Stimulated activated naive CD4-positive, alpha-beta T cell treated with Interleukin-2 at 50 U/mL for 16 hours (primary cell): ENCODE results near the gene KPTN.

Experiments
- DNase-seq: peaks from one replicate; lab custom pipeline; 2025; lab: John Stamatoyannopoulos, UW

KPTN gene

DNA sequence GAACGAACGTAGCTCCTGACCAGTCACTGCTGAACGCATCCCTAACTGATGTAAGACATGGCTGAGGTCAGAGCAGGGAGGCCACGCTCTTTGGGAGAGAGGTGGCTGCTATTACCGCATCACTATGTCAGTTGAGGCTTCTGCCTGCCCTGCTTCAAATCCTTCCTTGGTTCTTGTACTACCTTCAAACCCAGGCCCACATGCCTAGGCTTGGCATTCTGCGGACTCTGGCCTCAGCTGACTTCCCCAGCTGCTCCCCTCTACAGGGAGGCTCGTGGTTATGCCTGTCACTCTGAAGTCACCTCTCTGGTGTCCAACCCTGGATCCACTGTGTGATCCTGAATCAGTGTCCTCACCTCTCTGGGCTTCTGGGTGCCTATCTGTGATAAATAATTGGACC lies 49.9 kb downstream of the KPTN start:
- DNase-seq = no peak

DNA sequence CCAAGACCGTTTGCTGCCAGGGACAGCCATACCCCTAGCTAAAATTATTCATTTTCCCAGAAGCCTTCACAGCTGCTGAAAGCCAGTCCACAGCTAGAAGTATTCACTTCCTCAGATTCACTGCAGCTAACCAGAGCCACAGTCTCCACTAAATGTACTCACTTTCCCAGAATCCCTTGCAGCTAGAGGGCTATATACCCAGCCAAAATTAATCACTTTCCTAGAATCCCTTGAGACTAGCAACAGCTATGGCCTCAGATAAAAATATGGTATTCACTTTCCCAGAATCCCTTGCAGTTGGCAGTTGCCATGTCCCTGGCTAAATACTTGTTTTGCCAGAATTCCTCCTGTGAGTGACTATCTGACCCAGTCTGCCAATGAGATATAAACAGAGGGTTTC lies 50.9 kb downstream of the KPTN start:
- no peak for DNase-seq

DNA sequence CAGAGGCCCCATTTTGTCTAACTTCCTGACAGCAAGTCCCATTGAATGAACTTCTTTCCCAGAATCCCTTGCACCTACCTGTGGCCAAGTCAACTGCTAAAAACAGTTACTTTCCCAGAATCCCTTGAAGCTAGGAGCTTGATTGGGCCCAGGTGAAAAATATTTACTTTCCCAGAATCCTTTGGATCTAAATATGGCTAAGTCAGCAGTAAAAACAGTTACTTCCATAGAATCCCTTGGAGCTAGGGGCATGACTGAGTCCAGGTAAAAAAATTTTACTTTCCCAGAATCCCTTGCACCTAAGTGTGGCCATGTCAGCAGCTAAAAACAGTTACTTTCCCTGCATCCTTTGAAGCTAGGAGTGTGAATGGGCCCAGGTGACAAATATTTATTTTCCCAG lies 51.5 kb downstream of the KPTN start:
- no peak for DNase-seq

DNA sequence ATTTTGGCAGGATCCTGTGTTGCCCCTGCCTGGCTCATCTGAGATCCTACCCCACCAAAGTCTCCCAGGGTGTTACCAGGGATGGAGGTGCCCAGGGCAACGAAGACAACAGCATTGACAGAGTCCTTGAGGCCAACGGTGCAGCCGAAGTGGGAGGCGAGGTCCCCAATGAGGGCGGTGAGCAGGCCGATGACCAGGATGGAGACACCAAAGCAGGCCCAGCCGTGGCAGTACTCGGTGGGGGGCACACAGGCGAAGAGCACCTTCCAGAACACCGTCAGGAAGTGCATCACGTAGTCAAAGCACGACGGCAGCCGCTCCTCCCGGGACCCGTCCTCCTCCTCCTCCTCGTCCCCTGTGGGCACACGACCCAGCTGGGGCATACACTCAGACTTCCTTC lies 51.9 kb downstream of the KPTN start:
- DNase-seq = no peak

DNA sequence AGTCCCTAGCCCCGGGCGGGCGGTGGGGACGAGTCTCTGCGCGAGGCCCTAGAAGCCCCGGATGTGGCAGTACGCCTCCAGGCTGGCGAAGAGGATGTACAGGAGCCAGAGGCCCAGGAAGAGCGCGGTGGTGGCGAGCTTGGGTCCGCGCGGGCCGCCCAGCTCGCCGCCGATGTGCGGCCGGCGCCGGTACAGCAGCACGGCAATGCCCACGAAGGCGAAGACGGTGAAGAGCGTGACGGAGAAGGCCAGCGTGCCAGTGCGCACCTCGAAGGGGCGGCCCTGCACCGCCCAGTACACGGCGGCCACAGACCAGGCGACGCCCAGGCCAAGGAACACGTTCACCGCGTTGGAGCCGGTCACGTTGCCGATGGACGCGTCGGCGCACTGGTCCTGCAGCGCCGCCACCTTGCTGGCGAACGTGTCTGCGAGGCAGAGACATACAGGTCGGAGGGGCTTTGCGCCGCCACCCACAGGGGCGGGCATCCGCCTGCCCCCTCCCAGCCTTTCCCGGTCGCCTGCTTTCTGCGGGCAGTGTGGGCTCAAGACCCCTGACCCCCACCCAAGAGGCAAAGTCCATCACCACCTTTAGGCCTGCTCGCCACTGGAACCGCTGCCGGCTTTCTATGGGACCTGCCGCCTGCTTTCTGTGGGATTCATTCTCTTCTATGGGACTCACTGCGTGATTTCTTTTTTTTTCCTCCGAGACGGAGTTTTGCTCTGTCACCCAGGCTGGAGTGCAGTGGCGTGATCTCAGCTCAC lies 53.8 kb downstream of the KPTN start:
- peak; percentile 16 for DNase-seq

DNA sequence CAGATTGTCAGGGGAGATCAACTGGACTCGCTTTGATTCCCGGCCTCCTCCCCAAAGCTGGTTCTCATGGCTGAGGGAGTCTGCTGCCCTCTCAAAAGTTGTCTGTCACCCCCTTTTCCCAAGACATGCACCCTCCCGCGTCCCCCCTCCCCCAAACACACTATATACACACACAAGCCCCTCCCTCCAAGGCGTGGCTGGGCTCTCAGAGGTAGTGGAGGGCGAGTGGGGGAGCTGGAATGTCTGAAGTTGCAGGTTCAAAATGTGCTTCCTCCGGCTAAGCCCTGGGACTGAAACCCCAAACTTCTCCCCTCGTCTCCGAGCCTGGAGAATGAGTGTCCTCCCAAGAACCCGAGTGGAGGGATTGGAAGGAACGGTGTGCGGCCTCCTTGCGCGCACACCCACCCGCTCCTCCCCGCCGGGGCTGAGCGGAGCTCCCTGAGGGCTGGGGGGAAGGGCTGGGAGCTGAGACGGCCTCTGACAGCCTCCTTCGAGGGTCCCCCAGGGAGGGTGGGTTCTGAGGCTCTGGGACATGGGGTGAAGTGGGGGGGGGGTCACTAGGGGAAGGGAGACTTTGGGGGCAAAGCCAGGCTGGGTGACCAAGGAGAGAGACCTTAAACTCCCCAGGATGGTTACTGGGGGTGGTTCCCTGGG lies 54.8 kb downstream of the KPTN start:
- no peak for DNase-seq

DNA sequence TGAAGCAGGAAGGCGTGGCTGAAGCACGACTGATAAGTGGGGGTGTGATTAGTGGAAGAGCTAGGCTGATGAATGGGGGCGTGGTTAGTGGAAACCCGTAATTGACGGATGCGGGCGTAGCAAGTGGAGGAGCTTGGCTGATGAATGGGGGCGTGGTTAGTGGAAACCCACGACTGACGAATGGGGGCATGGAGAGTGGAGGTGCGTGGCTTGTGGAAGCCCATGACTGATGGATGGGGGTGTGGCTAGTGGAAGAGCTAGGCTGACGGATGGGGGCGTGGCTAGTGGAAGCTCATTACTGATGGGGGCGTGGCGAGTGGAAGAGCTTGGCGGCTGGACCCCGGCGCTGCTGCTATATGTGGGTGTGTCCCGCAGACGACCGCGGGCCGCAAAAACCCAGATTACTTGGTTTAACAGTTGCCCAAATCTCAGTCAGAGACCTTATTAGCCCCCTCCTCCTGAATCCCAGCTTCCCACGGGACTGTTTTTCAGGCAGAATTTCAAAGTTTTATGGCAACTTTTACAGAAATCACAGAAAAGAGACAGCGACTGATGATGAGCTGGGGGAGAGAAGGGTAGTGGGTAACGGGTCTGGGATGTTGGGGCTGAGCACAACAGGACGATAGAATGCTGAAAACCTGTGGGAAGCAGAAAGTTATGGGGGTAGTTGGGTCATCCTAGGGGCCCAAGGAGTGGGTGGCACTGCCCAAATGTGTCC lies 55.7 kb downstream of the KPTN start:
- peak; percentile 81 for DNase-seq

DNA sequence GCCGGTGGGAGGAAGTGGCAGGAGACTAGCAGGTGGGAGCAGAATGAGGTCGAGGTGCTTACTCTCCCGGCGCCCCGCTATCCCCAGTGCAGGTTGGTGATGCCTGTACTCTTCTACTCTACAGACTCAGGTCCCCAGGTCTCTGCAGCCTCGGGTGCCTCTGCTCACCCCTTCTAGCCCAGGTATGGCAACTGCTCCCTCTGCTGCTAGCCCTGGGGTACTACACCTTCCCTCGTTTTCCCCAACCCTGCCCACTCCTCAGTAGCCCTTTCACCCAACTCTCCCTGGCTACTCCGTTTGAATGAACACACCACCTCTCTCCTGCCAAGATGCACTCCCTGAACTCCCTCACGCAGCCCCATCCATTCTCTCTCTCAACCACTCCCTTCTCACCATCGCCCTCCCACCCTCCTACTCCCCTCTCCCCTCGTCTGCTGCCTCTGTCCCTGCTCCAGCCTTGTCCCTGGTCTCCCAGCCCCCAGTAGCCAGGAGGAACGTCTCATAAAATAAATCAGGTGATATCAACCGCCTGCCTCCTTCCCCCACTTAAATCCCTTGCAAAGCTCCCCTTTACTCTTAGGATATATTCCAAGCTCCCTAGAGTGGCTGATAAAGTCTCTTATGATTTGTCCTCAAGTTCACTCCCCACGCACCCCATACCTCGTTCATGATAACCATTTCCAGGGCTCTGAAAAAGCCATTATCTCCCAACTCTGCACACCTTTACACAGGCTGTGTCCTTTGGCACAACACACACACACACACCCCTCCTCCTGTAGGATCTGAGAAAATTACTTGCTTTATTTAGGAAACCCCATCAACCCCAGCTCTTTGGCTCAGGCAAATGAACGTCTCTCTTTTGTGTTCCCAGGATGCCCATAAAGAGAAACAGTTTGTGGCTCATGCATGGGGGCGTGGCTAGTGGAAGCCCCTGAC lies 56.5 kb downstream of the KPTN start:
- peak; percentile 53 for DNase-seq
